ENCODE measurements around the gene GGA3. TPM values are rescaled to one million over a fixed set of nuclear protein-coding genes. Genes with fewer than 3 reads are reported as not detected.

GGA3 gene
- polyA plus RNA-seq, 3 donors, result 16.3 to 28.2 (median 22.0) TPM

- WGBS, 3 donors, result 57 to 81% (median 66%) methylated on average over 4 of the region's 4 CpGs
- no peak overlapping the region for H3K27ac ChIP-seq (ENCODE audit: low read depth, low read length)
Observed at GRCh38 chr17:75191584-75191983, 69.8 kb downstream of the GGA3 start.

DNA sequence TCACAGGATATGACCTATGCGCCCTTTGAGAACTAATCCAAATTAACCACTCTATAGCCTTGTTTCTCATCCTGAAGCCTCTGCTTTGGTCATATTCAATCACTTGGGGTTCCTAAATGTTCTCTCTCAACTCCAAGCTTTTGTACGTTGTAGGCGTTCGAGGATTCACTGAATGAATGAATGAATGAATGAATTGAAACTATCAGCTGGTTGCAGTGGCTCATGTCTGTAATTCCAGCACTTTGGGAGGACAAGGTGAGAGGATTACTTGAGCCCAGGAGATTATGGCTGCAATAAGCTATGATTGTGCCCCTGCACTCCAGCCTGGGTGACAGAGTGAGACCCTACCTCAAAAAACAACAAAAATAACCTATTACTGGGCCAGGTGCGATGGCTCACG, 72.8 kb downstream of the GGA3 start:
- WGBS, 3 donors, result 86 to 93% (median 93%) methylated on average over 6 of the region's 6 CpGs
- no peak overlapping the region for H3K27ac ChIP-seq (ENCODE audit: low read depth, low read length)

Other genes starting within 250 kb of the GGA3 start
- gene MRPL58, start 248.9 kb downstream of the GGA3 start, polyA plus RNA-seq, result 10 to 100 TPM; 27.7 to 43.5 (median 39.3) TPM
- 100 to 1,000 TPM; 180 to 535 (median 429) TPM for gene ATP5PD, start 214.6 kb downstream of the GGA3 start, polyA plus RNA-seq
- gene KCTD2, start 214.4 kb downstream of the GGA3 start, polyA plus RNA-seq, result 10 to 100 TPM in 2 of 3 donors, 1 to 10 TPM in 1; 8.4 to 31.6 (median 23.7) TPM
- 1 to 10 TPM; 2.0 to 7.1 (median 5.6) TPM for gene SLC16A5, start 173.7 kb downstream of the GGA3 start, polyA plus RNA-seq
- 1 to 10 TPM; 2.9 to 6.1 (median 4.2) TPM for gene ARMC7, start 151.6 kb downstream of the GGA3 start, polyA plus RNA-seq
- 10 to 100 TPM; 37.9 to 55.8 (median 51.3) TPM for gene NT5C, start 129.9 kb downstream of the GGA3 start, polyA plus RNA-seq
- 10 to 100 TPM; 23.9 to 63.1 (median 56.7) TPM for gene JPT1, start 107.1 kb downstream of the GGA3 start, polyA plus RNA-seq
- 100 to 1,000 TPM in 1 of 3 donors, 10 to 100 TPM in 2; 31.2 to 122 (median 53.5) TPM for gene SUMO2, start 78.6 kb downstream of the GGA3 start, polyA plus RNA-seq
- gene NUP85, start 55.9 kb downstream of the GGA3 start, polyA plus RNA-seq, result 10 to 100 TPM; 26.8 to 40.3 (median 31.3) TPM
- 10 to 100 TPM; 28.9 to 82.7 (median 51.6) TPM for gene MRPS7, start 273 bp upstream of the GGA3 start, polyA plus RNA-seq
- 10 to 100 TPM; 18.0 to 21.6 (median 19.0) TPM for gene MIF4GD, start 9.6 kb upstream of the GGA3 start, polyA plus RNA-seq
- gene SLC25A19, start 27.8 kb upstream of the GGA3 start, polyA plus RNA-seq, result 10 to 100 TPM in 2 of 3 donors, 1 to 10 TPM in 1; 8.1 to 13.8 (median 12.4) TPM
- gene GRB2, start 144.1 kb upstream of the GGA3 start, polyA plus RNA-seq, result 10 to 100 TPM; 23.7 to 73.0 (median 58.6) TPM
- 10 to 100 TPM; 26.3 to 63.5 (median 47.1) TPM for gene TMEM94, start 195.0 kb upstream of the GGA3 start, polyA plus RNA-seq